Stimulated activated CD8-positive, alpha-beta memory T cell treated with anti-CD3 and anti-CD28 coated beads, Interleukin-12 subunit alpha, Interleukin-12 subunit beta, amount 100 ng/mL, for 1 hour (primary cell): Measurements from ENCODE around the gene SRGAP2C.
A peak's percentile ranks its signal among the peaks of the same experiment; 100 is the strongest.
"Not testable (repeated sequence)": the region's sequence is repeated elsewhere in the genome, so short reads cannot be mapped to it uniquely, and the experiment has no call there.

Source experiments
- DNase-seq: peaks from one replicate; pipeline ENCODE4 v3.0.0-alpha.2; 2020; ENCODE audit warnings: low read depth

SRGAP2C gene

GRCh38 chr1:121337958-121338357 is 153.2 kb downstream of the SRGAP2C start:
- not testable (repeated sequence) for DNase-seq

DNA sequence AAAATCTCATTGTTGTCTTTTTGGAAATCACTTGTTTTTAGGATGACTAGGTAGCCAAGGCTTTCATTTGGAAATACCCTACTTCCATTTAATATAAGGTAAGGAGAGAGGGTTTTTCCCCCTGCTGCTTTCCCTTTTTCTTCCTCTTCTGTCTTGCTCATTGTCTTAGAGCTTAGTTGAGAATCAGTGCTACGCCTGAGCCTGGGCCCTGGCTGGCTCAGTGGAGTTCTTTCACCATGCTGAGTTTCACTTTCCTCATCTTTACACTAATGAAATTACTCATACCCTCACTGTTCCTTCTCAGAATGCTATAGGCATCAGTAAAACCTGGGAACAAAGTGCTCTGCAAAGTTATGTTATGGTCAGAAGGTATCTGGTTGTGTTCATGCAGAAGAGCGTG is 154.8 kb downstream of the SRGAP2C start:
- not testable (repeated sequence) for DNase-seq

- not testable (repeated sequence) for DNase-seq
Observed at GRCh38 chr1:121343311-121343906, 158.6 kb downstream of the SRGAP2C start.

DNA sequence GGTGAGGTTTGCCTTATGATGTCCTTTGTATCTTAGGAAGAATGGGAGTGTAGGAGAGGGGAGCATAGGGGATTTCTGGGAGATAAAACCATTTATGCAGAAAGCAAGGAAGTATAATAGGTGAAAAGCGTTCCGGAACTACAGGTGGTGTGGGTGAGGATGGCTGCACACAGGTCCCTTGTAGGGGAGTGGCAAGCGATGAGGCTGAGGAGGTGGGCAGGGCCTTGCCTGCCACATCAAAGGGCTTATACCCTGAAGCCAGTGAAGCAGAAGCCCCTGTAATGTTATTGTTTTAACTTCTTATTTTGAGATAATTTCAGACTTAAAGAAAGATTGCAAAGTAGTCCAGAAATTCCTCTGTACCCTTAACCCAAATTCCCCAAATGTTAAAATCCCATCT is 159.6 kb downstream of the SRGAP2C start:
- not testable (repeated sequence) for DNase-seq

GRCh38 chr1:121346654-121347053 is 161.9 kb downstream of the SRGAP2C start:
- not testable (repeated sequence) for DNase-seq

DNA sequence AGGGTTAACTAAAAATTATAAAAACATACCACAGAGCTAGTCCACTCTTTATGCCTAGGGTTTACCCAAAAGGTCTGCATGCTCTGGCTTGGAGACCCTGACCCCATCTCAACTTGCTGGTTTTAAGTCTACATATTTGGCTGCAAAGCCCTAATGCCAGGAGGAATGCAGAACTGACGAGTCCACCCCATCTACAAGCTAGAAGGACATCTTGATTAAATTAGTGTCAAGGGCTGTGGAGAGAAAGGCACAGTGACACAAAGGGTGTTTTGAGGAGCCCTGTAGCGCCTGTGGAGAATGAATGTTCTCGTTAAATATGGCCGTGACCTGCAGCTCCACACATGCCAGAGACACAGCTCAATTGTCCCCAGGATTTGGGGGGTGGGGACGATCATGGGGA is 162.7 kb downstream of the SRGAP2C start:
- DNase-seq = not testable (repeated sequence)

GRCh38 chr1:121348115-121348514 is 163.3 kb downstream of the SRGAP2C start:
- not testable (repeated sequence) for DNase-seq

DNA sequence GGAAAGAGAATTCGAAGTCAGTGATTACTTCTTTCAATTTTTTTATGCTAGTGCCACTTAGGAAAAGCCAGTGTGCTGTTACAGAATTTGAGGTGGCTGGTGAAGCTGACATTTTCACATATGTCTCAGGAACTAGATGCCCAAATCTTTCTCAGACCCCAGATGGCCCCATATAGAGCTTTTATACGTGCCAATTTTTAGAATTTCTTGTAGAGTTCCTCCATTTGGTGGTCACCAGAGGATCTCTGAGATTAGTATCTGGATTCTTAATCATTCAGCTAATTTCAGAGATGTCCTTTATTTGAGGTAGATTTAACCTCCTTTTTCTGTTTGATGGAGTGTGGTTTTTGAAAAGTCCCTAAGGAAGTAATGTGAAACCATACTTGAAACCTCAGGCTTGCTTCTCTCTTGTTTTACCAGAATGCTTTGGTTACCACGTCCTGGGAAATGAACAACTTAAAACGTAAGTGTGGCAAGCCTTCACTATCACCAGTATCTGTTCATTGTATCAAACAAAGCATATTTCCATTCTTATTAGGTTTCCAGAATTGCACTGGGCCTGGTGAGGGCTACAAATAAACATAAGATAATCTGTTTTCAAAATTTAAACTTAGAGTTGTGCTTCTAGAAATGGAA is 164.7 kb downstream of the SRGAP2C start:
- not testable (repeated sequence) for DNase-seq

- DNase-seq = not testable (repeated sequence)
Observed at GRCh38 chr1:121355711-121356420, 171.1 kb downstream of the SRGAP2C start.

DNA sequence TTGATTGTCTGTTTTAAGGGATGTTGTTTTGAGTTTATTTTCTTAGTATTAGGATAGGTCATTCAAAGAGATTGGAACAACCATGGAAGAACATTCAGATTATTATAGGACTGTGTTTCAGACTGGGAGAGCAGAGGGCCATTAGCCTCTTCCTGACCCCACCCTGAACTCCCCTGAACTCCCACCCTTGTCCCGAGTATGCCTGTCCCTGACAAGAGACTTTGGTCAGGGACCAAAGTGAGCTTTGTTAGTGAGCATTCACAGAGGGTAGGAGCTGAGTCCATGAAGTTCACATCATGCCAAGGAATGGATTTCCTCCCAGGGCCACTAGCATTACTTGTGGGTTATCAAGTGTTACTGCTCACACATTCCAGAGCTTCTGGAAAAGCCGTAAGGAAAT is 172.0 kb downstream of the SRGAP2C start:
- DNase-seq = not testable (repeated sequence)

- not testable (repeated sequence) for DNase-seq
Observed at GRCh38 chr1:121360531-121360930, 175.8 kb downstream of the SRGAP2C start.

- DNase-seq = not testable (repeated sequence)
Observed at GRCh38 chr1:121361451-121362233, 176.9 kb downstream of the SRGAP2C start.

DNA sequence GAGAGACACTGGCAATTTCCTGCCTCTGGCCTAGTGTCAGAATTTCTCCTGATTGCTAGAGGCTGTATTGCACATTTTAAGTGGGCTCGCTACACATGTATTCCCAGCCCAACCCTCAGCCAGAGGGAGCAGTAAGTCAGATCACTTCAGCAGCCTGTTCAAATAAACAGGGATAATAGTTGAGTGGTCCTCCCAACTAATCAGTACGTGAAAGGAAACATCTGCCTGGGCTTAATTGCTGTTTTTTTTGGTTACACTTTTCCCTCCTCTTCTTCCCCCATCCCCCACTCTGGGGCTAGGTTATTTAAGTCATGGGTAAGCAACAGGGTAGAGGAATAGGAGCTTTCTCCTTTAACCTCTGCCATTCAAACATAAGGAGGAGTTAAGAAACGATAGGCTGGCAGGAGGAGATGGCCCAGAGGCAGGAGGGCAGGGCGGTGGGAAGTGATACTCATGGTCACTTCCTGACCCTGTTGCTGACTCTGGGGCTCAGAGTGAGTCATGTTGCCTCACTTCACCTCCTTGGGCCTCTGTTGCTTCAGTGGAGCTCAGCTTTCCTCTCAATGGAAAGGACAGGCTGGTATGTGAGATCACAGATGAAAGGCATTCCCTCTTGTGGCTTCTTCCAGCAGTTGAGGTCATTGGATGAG is 177.6 kb downstream of the SRGAP2C start:
- not testable (repeated sequence) for DNase-seq

- not testable (repeated sequence) for DNase-seq
Observed at GRCh38 chr1:121365316-121365715, 180.5 kb downstream of the SRGAP2C start.

DNA sequence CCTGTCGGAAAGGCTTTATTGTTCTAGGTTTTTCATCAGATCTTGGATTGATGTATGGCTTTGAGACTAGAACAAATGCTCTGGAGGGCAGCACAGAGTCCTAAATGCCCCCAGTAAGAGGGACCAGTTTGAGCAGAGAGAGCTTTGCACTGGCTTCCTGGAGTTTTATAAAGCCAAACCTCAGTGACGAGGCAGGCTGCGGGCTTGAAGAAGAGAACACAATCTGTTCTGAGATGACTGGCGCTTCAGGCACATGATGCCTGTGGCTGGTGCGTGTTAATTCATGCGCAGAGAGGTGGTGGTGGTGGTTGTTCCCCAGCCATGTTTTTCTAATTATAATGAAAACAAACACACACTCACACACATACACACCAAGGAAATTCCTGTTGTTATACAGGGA is 180.9 kb downstream of the SRGAP2C start:
- DNase-seq = peak; percentile 0

DNA sequence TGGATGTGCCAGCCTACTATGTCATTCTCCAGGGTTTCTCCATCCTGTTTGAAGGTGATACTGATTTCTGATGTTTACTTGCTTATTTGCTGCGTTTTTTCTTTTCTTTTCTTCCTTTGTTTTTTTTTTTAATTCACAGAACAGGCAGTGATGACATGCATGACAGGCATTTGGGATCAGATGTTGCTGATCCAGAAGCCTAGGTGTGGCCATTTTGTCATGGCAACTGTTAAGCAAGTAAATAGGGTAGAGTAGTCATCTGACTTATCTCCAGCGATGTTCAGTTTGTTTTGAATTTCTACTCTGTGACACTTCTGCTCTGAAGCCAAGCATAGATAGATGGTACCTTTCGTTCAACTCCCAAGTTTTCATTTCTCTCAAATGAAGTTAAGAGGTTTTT is 181.4 kb downstream of the SRGAP2C start:
- DNase-seq = not testable (repeated sequence)

DNA sequence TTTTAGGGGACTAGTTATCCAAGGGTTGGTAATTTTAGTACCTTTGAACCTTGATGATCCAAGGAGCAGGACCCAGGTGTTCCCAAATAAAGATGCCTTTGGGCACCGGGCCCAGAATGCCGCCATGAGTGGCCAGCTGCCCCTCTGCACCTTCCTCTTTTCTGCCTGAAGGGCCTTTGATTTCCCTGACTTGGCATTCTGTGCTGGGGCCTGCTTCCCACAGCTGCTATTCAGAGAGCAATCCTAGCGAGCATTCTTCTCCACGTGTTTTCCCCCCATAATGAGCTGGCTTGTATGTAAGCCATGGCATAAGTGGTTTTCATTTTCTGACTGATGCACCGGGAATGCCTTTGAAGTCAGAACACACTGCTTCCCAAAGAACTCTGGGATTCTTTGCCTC is 184.1 kb downstream of the SRGAP2C start:
- DNase-seq = not testable (repeated sequence)

GRCh38 chr1:121369959-121370358 is 185.2 kb downstream of the SRGAP2C start:
- not testable (repeated sequence) for DNase-seq

DNA sequence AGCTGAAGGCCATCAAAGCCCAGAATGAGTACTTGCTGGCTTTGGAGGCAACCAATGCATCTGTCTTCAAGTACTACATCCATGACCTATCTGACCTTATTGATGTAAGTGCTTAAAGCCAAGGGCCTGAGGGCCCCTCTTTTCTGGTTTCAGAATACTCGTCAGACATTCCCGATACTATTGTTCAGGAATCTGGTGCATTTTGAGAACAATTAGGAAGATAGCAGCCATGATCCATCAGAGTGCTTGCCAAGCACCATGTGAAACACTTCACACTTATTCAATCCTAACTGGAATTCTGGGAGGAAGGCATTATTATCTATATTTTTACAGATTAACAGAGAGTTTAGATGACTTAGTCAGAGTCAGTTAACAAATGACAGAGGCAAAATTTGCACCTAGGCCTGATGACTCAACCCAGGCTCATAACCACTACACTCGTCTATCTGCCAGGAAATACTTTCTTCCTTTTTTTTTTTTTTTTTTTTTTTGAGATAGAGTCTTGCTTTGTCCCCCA is 190.1 kb downstream of the SRGAP2C start:
- not testable (repeated sequence) for DNase-seq

GRCh38 chr1:121376986-121377385 is 192.2 kb downstream of the SRGAP2C start:
- DNase-seq = not testable (repeated sequence)

DNA sequence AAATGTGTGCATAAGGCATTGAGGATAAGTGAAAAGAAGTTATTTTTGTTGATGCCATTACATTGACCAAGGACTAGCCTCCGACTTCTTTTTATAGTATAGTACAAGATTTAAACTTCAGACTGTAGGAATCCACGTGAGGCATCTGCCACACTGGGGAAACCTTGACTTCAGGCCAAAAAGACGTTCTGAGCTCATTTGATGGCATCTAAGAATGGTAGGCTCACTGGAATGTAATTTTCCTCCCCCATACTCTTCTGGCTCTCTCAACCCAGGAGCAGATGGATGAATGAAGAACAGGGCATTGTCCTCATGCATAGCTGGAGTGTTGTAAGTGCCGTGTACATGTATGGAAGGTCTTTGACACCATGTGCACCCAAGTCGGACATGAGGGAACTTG is 194.0 kb downstream of the SRGAP2C start:
- not testable (repeated sequence) for DNase-seq
